ENCODE results near the gene FAM3D.

The FAM3D gene

DNA sequence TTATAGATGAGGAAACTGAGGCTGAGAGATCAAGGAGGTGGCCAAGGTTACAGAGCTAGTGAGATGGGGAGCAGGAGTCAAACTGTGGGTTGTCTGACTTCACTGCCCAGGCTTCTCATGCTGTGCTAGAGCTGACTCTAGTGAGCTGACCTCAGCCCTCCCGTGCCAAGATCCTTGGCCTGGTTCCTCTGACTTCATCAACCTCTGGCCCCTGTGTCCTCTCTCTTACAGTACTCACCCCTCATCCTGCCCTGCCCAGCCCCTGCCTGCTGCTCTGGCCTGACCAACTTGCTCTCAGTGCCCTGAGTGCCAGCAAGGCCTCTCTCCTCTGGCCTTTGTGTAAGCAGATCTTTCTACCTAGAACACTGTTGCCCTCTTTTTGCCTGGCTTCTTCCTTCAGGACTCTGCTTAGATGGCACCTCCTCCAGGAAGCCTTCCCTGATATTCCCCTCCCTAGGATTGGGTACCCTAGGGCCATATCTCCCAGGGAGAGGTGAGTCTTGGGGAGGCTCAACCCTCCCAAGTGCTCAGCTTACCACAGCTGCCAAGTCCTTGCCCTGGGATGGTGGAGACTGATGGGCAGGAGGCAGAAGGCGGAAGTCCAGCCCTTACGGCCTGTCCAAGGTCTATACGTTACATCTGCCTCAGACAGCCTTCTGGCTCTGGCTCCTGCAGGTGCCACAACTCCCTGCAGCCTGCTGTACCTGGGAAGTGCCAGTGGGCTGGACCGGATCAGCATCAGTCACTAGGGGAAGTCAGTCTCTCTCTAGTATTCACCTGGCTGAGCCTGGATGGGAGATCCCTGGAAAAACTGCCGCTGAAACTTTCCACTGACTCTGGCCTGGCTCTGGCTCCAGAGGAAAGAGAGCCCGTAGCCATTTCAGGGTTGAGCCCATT is 53.1 kb downstream of the FAM3D start:
- DNase-seq (ENCODE audit: low read depth), result no peak
- no peak for TF ChIP-seq CTCF (IDR thresholded peaks at IDR 0.05; ENCODE audit: control insufficient read depth, extremely low read depth, insufficient read depth)
- no peak overlapping the region for H3K4me3 ChIP-seq (ENCODE audit: low read depth, low read length)

- no peak for DNase-seq (ENCODE audit: low read depth)
- no peak overlapping the region for H3K4me3 ChIP-seq (ENCODE audit: low read depth, low read length)
- TF ChIP-seq CTCF (IDR thresholded peaks at IDR 0.05; ENCODE audit: control insufficient read depth, extremely low read depth, insufficient read depth), result no peak
These were observed 53.7 kb downstream of the FAM3D start for GRCh38 chr3:58612830-58613229.

- no peak overlapping the region for H3K4me3 ChIP-seq (ENCODE audit: low read depth, low read length)
- no peak for TF ChIP-seq CTCF (IDR thresholded peaks at IDR 0.05; ENCODE audit: control insufficient read depth, extremely low read depth, insufficient read depth)
- DNase-seq (ENCODE audit: low read depth), result no peak
These were observed 56.6 kb downstream of the FAM3D start for GRCh38 chr3:58609990-58610389.

DNA sequence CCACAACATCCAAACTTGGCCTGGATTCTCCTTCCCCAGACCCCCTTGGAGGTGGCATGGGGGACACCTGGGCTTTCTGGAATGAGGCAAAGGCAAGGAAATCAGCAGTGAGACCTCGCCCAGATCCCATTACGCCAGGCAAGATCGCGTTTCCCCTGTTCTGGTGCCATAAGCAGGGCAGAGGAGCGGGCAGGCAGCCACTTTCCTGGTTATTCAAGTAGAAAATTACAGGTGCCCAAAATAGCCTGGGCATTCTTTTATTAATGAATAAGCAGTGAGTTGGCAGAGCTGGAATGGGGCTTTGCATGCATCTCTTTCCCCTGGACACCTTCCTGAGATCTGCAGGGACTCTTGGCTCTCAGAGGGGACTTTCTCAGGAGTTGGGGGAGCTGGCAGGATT is 57.9 kb downstream of the FAM3D start:
- DNase-seq (ENCODE audit: low read depth), result no peak
- TF ChIP-seq CTCF (IDR thresholded peaks at IDR 0.05; ENCODE audit: control insufficient read depth, extremely low read depth, insufficient read depth), result no peak
- no peak overlapping the region for H3K4me3 ChIP-seq (ENCODE audit: low read depth, low read length)

GRCh38 chr3:58607816-58608215 is 58.8 kb downstream of the FAM3D start:
- no peak for TF ChIP-seq CTCF (IDR thresholded peaks at IDR 0.05; ENCODE audit: control insufficient read depth, extremely low read depth, insufficient read depth)
- no peak overlapping the region for H3K4me3 ChIP-seq (ENCODE audit: low read depth, low read length)
- DNase-seq (ENCODE audit: low read depth), result no peak

- no peak for TF ChIP-seq CTCF (IDR thresholded peaks at IDR 0.05; ENCODE audit: control insufficient read depth, extremely low read depth, insufficient read depth)
- DNase-seq (ENCODE audit: low read depth), result no peak
These were observed 59.9 kb downstream of the FAM3D start for GRCh38 chr3:58606693-58607092.

GRCh38 chr3:58604031-58604430 is 62.5 kb downstream of the FAM3D start:
- H3K4me3 ChIP-seq (ENCODE audit: low read depth, low read length), result no peak overlapping the region
- peak; percentile 11 for DNase-seq (ENCODE audit: low read depth)
- no peak for TF ChIP-seq CTCF (IDR thresholded peaks at IDR 0.05; ENCODE audit: control insufficient read depth, extremely low read depth, insufficient read depth)

More at GRCh38 chr3:58606693-58607092, 59.9 kb downstream of the FAM3D start:
- H3K4me3 ChIP-seq (ENCODE audit: low read depth, low read length), result no peak overlapping the region
